HepG2 (cell line): ENCODE measurements around the gene ETS1. TPM values are rescaled to one million over a fixed set of nuclear protein-coding genes. Genes with fewer than 3 reads are reported as not detected.

ENCODE experiments used
- ATAC-seq: fragments of 200-7000 bp; cut with Tn5 transposase; 3 replicates; pipeline ENCODE4 v1.9.1; 2020; ENCODE audit warnings: mild to moderate bottlenecking, moderate library complexity
- BruUV-seq: library from RNA; stranded (reverse); fragments of 400-500 nt; replicated peaks from 2 replicates; lab custom pipeline; 2021; lab: Mats Ljungman, UMichigan
- CTCF ChIA-PET: fragments of 300-600 bp; formaldehyde crosslinking; extraction: SDS; loops from one replicate; lab custom pipeline; 2021; ENCODE audit warnings: low total read pairs, inconsistent platforms, low intra/inter-chr PET ratio; lab: Yijun Ruan, JAX
- POLR2A ChIA-PET: fragments of 350-600 bp; sonication (Branson Sonifier 250); formaldehyde crosslinking; loops from one replicate; lab custom pipeline; 2020; ENCODE audit warnings: antibody characterized with exemption, inconsistent platforms; lab: Yijun Ruan, JAX
- DNase-seq: peaks from one replicate; pipeline ENCODE4 v3.0.0-alpha.2; 2015; ENCODE audit warnings: low spot score
- FAIRE-seq: peaks from 3 replicates; lab custom pipeline; 2011; peaks lifted over from hg19 to GRCh38; lab: Jason Lieb, UNC
- H2AFZ ChIP-seq: one replicate; pipeline ENCODE4 v1.6.1; 2011; ENCODE audit warnings: low read length, inconsistent platforms
- H3K27ac ChIP-seq: fragments of 300-600 bp; 3 replicates; pipeline ENCODE4 v1.8.0; 2011; ENCODE audit warnings: mixed run types, mild to moderate bottlenecking, mixed read lengths, low read length, inconsistent platforms; ENCODE audit not compliant: insufficient read depth; ENCODE audit errors: extremely low read length
- H3K27me3 ChIP-seq, 2 experiments: fragments of 200-600 bp in 1 of 2; 2 replicates in 1 of 2; 3 replicates in 1 of 2; pipeline versions ENCODE4 v1.6.0 to v1.8.0; 2011; ENCODE audit warnings: low read length in 2 of 2, mild to moderate bottlenecking in 2 of 2, moderate library complexity in 2 of 2, inconsistent platforms in 1 of 2; ENCODE audit not compliant: insufficient read depth in 2 of 2, control insufficient read depth in 1 of 2
- H3K36me3 ChIP-seq, 2 experiments: fragments of 200-600 bp in 1 of 2; replicated peaks in 1 of 2; 2 replicates in 1 of 2; 3 replicates in 1 of 2; pipeline versions ENCODE4 v1.5.1 to v1.8.0; 2011; ENCODE audit warnings: low read length in 2 of 2, inconsistent platforms in 1 of 2; ENCODE audit not compliant: insufficient read depth in 2 of 2, control insufficient read depth in 1 of 2
- H3K4me1 ChIP-seq: 2 replicates; pipeline ENCODE4 v1.5.1; 2012; ENCODE audit warnings: low read length, inconsistent platforms; ENCODE audit not compliant: insufficient read depth
- H3K4me2 ChIP-seq: 2 replicates; pipeline ENCODE4 v1.6.0; 2011; ENCODE audit warnings: low read depth, low read length, inconsistent platforms
- H3K4me3 ChIP-seq, 3 experiments: fragments of 200-600 bp in 1 of 3; sonication (generic), shearing (Covaris generic) in 1 of 3; replicated peaks in 1 of 3; 2 replicates each; pipeline ENCODE4 v1.5.1; 2011 to 2016; ENCODE audit warnings: low read length in 3 of 3, inconsistent platforms in 2 of 3, low read depth in 2 of 3, mild to moderate bottlenecking in 2 of 3, control low read depth in 1 of 3, mixed read lengths in 1 of 3; ENCODE audit not compliant: insufficient read depth in 1 of 3
- H3K79me2 ChIP-seq: one replicate; pipeline ENCODE4 v1.6.1; 2011; ENCODE audit warnings: low read length, inconsistent platforms; ENCODE audit not compliant: insufficient read depth
- H3K9ac ChIP-seq: 2 replicates; pipeline ENCODE4 v1.6.0; 2011; ENCODE audit warnings: mild to moderate bottlenecking, low read depth, low read length, inconsistent platforms; ENCODE audit not compliant: insufficient read depth
- H3K9me3 ChIP-seq: 2 replicates; pipeline ENCODE4 v1.5.1; 2012; ENCODE audit warnings: mild to moderate bottlenecking, low read length
- H4K20me1 ChIP-seq: 2 replicates; pipeline ENCODE4 v1.6.0; 2011; ENCODE audit warnings: inconsistent platforms, mild to moderate bottlenecking, low read length, moderate library complexity; ENCODE audit not compliant: insufficient read depth
- AHDC1 ChIP-seq: sonication (generic); formaldehyde crosslinking; IDR thresholded peaks from 2 replicates; pipeline ENCODE4 v1.5.1; 2020; ENCODE audit warnings: mild to moderate bottlenecking, missing genetic modification reagents, borderline replicate concordance
- IRX3 ChIP-seq: sonication (generic); formaldehyde crosslinking; IDR thresholded peaks from 2 replicates; pipeline ENCODE4 v1.8.1; 2023; ENCODE audit warnings: mild to moderate bottlenecking, low read depth, missing genetic modification reagents, borderline replicate concordance
- PRPF4 ChIP-seq: fragments of 200-400 bp; formaldehyde crosslinking; IDR thresholded peaks from 2 replicates; pipeline ENCODE4 v1.6.1; 2016; ENCODE audit warnings: low read length, low read depth; ENCODE audit not compliant: poor library complexity, severe bottlenecking
- PTBP1 ChIP-seq: fragments of 200-400 bp; formaldehyde crosslinking; IDR thresholded peaks from 2 replicates; pipeline ENCODE4 v1.6.1; 2018; ENCODE audit warnings: low read length, low read depth; ENCODE audit not compliant: poor library complexity, severe bottlenecking
- TCF7L2 ChIP-seq: IDR thresholded peaks from 2 replicates; pipeline ENCODE4 v1.6.1; 2011; ENCODE audit warnings: mild to moderate bottlenecking, low read depth, low read length, moderate library complexity
- ZNF646 ChIP-seq: sonication (generic); formaldehyde crosslinking; IDR thresholded peaks from 2 replicates; pipeline ENCODE4 v1.9.0; 2021; ENCODE audit warnings: mild to moderate bottlenecking, missing genetic modification reagents
- WGBS: methylation state at CpG from one replicate; pipeline ENCODE4 v1.1.6; 2017; ENCODE audit warnings: low lambda C conversion rate; 5-methylcytosine and 5-hydroxymethylcytosine counted together
- in situ Hi-C: cut with HindIII; loops from 2 replicates; pipeline ENCODE4 v1.10.0; 2017; ENCODE audit warnings: low pct_unique_long_range_greater_than_20kb; ENCODE audit not compliant: extremely low pct_ligation_motif_present
- intact Hi-C: fragments of 100-400 bp; cut with micrococcal nuclease; formaldehyde crosslinking; loops from one replicate; pipeline ENCODE4 v1.10.0; 2022; ENCODE audit not compliant: unreplicated experiment
- polyA plus RNA-seq, 8 experiments: library from polyadenylated mRNA; depleted of rRNA in 3 of 8; stranded (reverse) in 7 of 8; unstranded in 1 of 8; fragments of >200 nt; fragmentation: Illumina TruSeq in 4 of 8; extraction: Trizol in 4 of 8; gene quantifications; 2 replicates each; pipeline versions ENCODE4 v1.2.1 to v1.2.3, GENCODE V29; 2011 to 2016; ENCODE audit warnings: low read depth in 4 of 8, missing spikeins in 1 of 8, mixed read lengths in 1 of 8; ENCODE audit not compliant: insufficient read depth in 1 of 8
- total RNA-seq, 5 experiments: library from RNA; depleted of rRNA; stranded (reverse); fragments of >200 nt; fragmentation: Illumina TruSeq; extraction: Trizol; gene quantifications; 2 replicates each; pipeline ENCODE4 v1.2.3, GENCODE V29; 2016; ENCODE audit warnings: low read depth in 1 of 5

The ETS1 gene
- total and polyA plus RNA-seq, 2 of the 13 experiments (the other 11 are each of a cell fraction or from before 2014, with no cell fraction given): 0.18 to 0.34 TPM

- no peak for TF ChIP-seq AHDC1 (CRISPR knock-in tag)
Observed at GRCh38 chr11:128553662-128554362, 33.5 kb downstream of the ETS1 start (continued).

GRCh38 chr11:128552783-128553661, 34.3 kb downstream of the ETS1 start:
- peaks cover 2 to 10% of the 10 kb centered on the region in 2 experiments; a peak in 3 of 5 replicates for H3K27me3 ChIP-seq
- H3K4me2 ChIP-seq: no peak overlapping the region
- no peaks in the 10 kb centered on the region for H3K9me3 ChIP-seq
- no peaks in the 10 kb centered on the region for H3K36me3 ChIP-seq
- ChIA-PET CTCF (no interaction called here), POLR2A (no interaction called here)
- no peak overlapping the region for H3K9ac ChIP-seq
- no peak overlapping the region for H3K27ac ChIP-seq
- no peaks in the 10 kb centered on the region for H3K4me1 ChIP-seq
- no TSS peak for BruUV-seq
- intact Hi-C loops: no loop called here
- H2AFZ ChIP-seq: no peak overlapping the region
- ATAC-seq: no peak
- no peaks in the 10 kb centered on the region for H3K79me2 ChIP-seq
- H4K20me1 ChIP-seq: no peaks in the 10 kb centered on the region
- no peak for DNase-seq
- 33% methylated on average over 14 of the region's 14 CpGs for WGBS
- no peak for FAIRE-seq
- in situ Hi-C loops: no loop called here
- no peak overlapping the region for H3K4me3 ChIP-seq
- TF ChIP-seq ZNF646 (no peak), TCF7L2 (no peak), IRX3 (CRISPR knock-in tag) (no peak), PRPF4 (no peak), PTBP1 (no peak)
